GM18505 (cell line): ENCODE measurements around the gene AK8.

ENCODE experiments used
- ATAC-seq: cut with Tn5 transposase; IDR thresholded peaks from one replicate; pipeline ENCODE4 v1.9.1; 2021; ENCODE audit not compliant: unreplicated experiment
- POLR2A ChIP-seq: IDR thresholded peaks from 4 replicates; pipeline ENCODE4 v1.6.1; 2011; ENCODE audit warnings: borderline replicate concordance; ENCODE audit not compliant: insufficient read depth, insufficient read length; ENCODE audit errors: extremely low read depth

The AK8 gene

GRCh38 chr9:132838291-132838690 is 39.8 kb downstream of the AK8 start:
- ATAC-seq, result no peak
- TF ChIP-seq POLR2A, result no peak

- TF ChIP-seq POLR2A, result no peak
- ATAC-seq, result no peak
Observed at GRCh38 chr9:132837501-132838286, 40.4 kb downstream of the AK8 start.

GRCh38 chr9:132834343-132834742 is 43.7 kb downstream of the AK8 start:
- ATAC-seq, result no peak
- TF ChIP-seq POLR2A, result no peak

- no peak for ATAC-seq
- TF ChIP-seq POLR2A, result no peak
Observed at GRCh38 chr9:132833550-132834121, 44.4 kb downstream of the AK8 start.

GRCh38 chr9:132832171-132832881 is 45.8 kb downstream of the AK8 start:
- TF ChIP-seq POLR2A, result no peak
- ATAC-seq, result no peak

- no peak for TF ChIP-seq POLR2A
- ATAC-seq, result no peak
Observed at GRCh38 chr9:132828201-132828770, 49.8 kb downstream of the AK8 start.

- no peak for TF ChIP-seq POLR2A
- ATAC-seq, result no peak
Observed at GRCh38 chr9:132827366-132827765, 50.7 kb downstream of the AK8 start.

- TF ChIP-seq POLR2A, result no peak
- no peak for ATAC-seq
Observed at GRCh38 chr9:132826621-132827365, 51.3 kb downstream of the AK8 start.

GRCh38 chr9:132826131-132826530 is 52.0 kb downstream of the AK8 start:
- TF ChIP-seq POLR2A, result no peak
- ATAC-seq, result no peak

- no peak for ATAC-seq
- no peak for TF ChIP-seq POLR2A
Observed at GRCh38 chr9:132825430-132825829, 52.7 kb downstream of the AK8 start.

GRCh38 chr9:132824951-132825350 is 53.1 kb downstream of the AK8 start:
- no peak for ATAC-seq
- no peak for TF ChIP-seq POLR2A

GRCh38 chr9:132824151-132824550 is 53.9 kb downstream of the AK8 start:
- TF ChIP-seq POLR2A, result no peak
- no peak for ATAC-seq

- no peak for TF ChIP-seq POLR2A
- ATAC-seq, result no peak
Observed at GRCh38 chr9:132823370-132824145, 54.5 kb downstream of the AK8 start.
